ENCODE data around the gene MFN2.

- TF ChIP-seq CTCF (IDR thresholded peaks at IDR 0.05), result no peak
- TF ChIP-seq POLR2A (IDR thresholded peaks at IDR 0.05), result no peak
Measured at GRCh38 chr1:12015499-12015898, 35.3 kb downstream of the MFN2 start.
